GM19397 (cell line): Measurements from ENCODE around the gene TEX52.
A peak's percentile ranks its signal among the peaks of the same experiment; 100 is the strongest.

Experiments used
- ATAC-seq: cut with Tn5 transposase; IDR thresholded peaks from one replicate; pipeline ENCODE4 v1.9.1; 2021; ENCODE audit warnings: mild to moderate bottlenecking, moderate library complexity; ENCODE audit not compliant: unreplicated experiment

Gene TEX52

GRCh38 chr12:2833810-2834209 lies 23.0 kb downstream of the TEX52 start:
- ATAC-seq = no peak

GRCh38 chr12:2833327-2833726 lies 23.5 kb downstream of the TEX52 start:
- ATAC-seq = no peak

- ATAC-seq = no peak
Measured at GRCh38 chr12:2832550-2833127, 24.2 kb downstream of the TEX52 start.

- no peak for ATAC-seq
Measured at GRCh38 chr12:2829275-2829674, 27.6 kb downstream of the TEX52 start.

- ATAC-seq = no peak
Measured at GRCh38 chr12:2826721-2827515, 29.9 kb downstream of the TEX52 start.

- ATAC-seq = no peak
Measured at GRCh38 chr12:2826036-2826435, 30.8 kb downstream of the TEX52 start.

GRCh38 chr12:2825132-2825531 lies 31.7 kb downstream of the TEX52 start:
- ATAC-seq = no peak

- ATAC-seq = no peak
Measured at GRCh38 chr12:2824541-2824940, 32.3 kb downstream of the TEX52 start.

- ATAC-seq = no peak
Measured at GRCh38 chr12:2823483-2823882, 33.4 kb downstream of the TEX52 start.

- ATAC-seq = no peak
Measured at GRCh38 chr12:2820432-2820831, 36.4 kb downstream of the TEX52 start.

GRCh38 chr12:2819810-2820209 lies 37.0 kb downstream of the TEX52 start:
- no peak for ATAC-seq

- ATAC-seq = peak; percentile 3
Measured at GRCh38 chr12:2813214-2814185, 43.3 kb downstream of the TEX52 start.

GRCh38 chr12:2812290-2813213 lies 44.3 kb downstream of the TEX52 start, which contains the start of gene ITFG2:
Gene ITFG2 (plus strand): TSS chr12:2812668. CDS start chr12:2812761, 93 bp downstream.
- peak; percentile 94 for ATAC-seq

GRCh38 chr12:2811801-2812200 lies 45.0 kb downstream of the TEX52 start:
- no peak for ATAC-seq

GRCh38 chr12:2806700-2807099 lies 50.1 kb downstream of the TEX52 start:
- no peak for ATAC-seq

- ATAC-seq = no peak
Measured at GRCh38 chr12:2805143-2805520, 51.7 kb downstream of the TEX52 start.

- ATAC-seq = no peak
Measured at GRCh38 chr12:2804393-2805142, 52.3 kb downstream of the TEX52 start.

GRCh38 chr12:2803635-2804392 lies 53.0 kb downstream of the TEX52 start:
- no peak for ATAC-seq
